HUES48 (cell line): Measurements from ENCODE around the gene RBP5.

Source experiments
- H3K27ac ChIP-seq: one replicate; pipeline ENCODE4 v1.7.0; 2013; ENCODE audit warnings: low read depth, low read length, inconsistent platforms
- H3K27me3 ChIP-seq: 2 replicates; pipeline ENCODE4 v1.6.1; 2013; ENCODE audit warnings: mild to moderate bottlenecking, low read length; ENCODE audit not compliant: control insufficient read depth, insufficient read depth
- H3K36me3 ChIP-seq: 2 replicates; pipeline ENCODE4 v1.6.1; 2013; ENCODE audit warnings: low read length; ENCODE audit not compliant: control insufficient read depth, insufficient read depth
- H3K4me1 ChIP-seq: 2 replicates; pipeline ENCODE4 v1.6.1; 2013; ENCODE audit warnings: mild to moderate bottlenecking, low read length; ENCODE audit not compliant: control insufficient read depth, insufficient read depth
- H3K4me3 ChIP-seq: 2 replicates; pipeline ENCODE4 v1.5.1; 2013; ENCODE audit warnings: mild to moderate bottlenecking, low read depth, low read length
- H3K9ac ChIP-seq: 2 replicates; pipeline ENCODE4 v1.6.1; 2013; ENCODE audit warnings: mild to moderate bottlenecking, low read depth, low read length, moderate library complexity
- H3K9me3 ChIP-seq: 2 replicates; pipeline ENCODE4 v1.6.1; 2013; ENCODE audit warnings: low read length; ENCODE audit not compliant: control insufficient read depth, insufficient read depth

RBP5 gene, protein sequence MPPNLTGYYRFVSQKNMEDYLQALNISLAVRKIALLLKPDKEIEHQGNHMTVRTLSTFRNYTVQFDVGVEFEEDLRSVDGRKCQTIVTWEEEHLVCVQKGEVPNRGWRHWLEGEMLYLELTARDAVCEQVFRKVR

DNA sequence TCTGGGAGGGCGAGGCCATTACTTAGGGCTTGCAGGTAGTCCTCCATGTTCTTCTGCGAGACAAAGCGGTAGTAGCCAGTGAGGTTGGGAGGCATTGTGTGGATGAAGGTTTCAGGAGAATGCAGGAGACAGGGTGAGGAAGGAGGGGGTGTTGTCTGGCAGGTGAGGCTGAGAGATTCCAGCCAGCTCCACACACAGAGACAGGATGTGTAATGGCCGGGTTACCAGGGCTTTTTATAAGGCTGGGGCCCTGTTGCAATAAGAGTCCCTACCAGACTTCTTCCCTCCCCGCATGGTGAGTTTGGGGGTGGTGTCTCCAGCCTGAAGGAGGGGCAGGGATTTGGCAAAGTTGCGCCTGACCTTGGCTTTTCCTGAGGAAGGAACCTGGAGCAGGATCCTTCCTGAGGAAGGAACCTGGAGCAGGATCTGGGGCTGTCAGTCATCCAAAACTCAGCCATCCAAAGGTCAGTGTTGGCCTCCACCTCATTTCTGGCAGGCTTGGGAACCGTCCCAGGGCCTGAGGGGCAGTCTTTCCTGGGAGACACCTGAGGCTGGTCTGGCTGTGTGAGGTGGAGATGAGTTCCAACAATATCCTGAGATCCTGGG lies at the start of gene RBP5:
Gene RBP5 (minus strand): TSS at position 209 of the 606 bp plus-strand sequence. CDS start 114 bp downstream, at position 95.
- peak within 1 kb of the TSS; percentile 56 for H3K9ac ChIP-seq
- H3K27me3 ChIP-seq: peaks cover 11% of the 10 kb centered on the region
- H3K36me3 ChIP-seq: no peaks in the 10 kb centered on the region
- H3K4me3 ChIP-seq: peak within 1 kb of the TSS; percentile 94
- no peaks in the 10 kb centered on the region for H3K9me3 ChIP-seq
- peak within 1 kb of the TSS; percentile 31 for H3K27ac ChIP-seq
- H3K4me1 ChIP-seq: no peaks in the 10 kb centered on the region; the same call in 1 of the 2 replicates

DNA sequence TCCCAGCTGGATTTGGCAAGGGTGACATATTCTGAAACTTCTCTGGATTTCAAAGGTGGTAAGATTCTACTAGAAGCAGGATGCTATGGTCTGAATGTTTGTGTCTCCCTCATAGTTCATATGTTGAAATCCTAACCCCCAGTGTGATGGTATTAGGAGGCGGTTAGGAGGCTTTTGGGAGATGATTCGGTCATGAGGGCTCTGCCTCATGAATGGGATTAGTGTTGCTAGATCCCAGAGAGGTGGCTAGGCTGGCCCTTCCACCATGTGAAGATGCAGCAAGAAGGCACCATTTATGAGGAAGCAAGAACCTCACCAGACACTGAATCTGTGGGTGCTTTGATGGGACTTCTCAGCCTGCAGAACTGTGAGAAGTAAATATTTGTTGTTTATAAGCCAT lies 49.8 kb upstream of the RBP5 start:
- no peak overlapping the region for H3K4me3 ChIP-seq
- no peaks in the 10 kb centered on the region for H3K27me3 ChIP-seq
- H3K4me1 ChIP-seq: no peaks in the 10 kb centered on the region
- H3K9ac ChIP-seq: no peak overlapping the region
- H3K9me3 ChIP-seq: peaks cover 31% of the 10 kb centered on the region
- no peaks in the 10 kb centered on the region for H3K36me3 ChIP-seq
- no peak overlapping the region for H3K27ac ChIP-seq

DNA sequence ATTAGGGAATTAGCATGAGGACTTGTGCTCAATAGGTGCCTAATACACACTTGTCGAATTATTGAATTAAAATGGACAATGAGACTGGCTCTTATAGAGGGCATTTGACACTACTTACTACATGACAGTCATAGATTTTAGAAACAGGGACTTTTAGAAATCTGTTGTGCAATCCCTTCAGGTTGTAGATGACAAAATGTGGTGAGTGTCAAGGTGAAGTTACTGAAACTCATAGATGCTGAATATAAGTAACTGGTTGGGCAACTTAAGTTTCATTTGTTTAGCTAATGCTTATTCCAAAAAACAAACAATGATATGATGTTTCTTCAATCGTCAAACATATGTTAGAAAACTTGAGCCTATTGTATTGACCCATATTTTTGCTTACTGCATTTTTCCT lies 47.9 kb upstream of the RBP5 start:
- no peak overlapping the region for H3K27ac ChIP-seq
- peaks cover 46% of the 10 kb centered on the region for H3K9me3 ChIP-seq
- no peaks in the 10 kb centered on the region for H3K36me3 ChIP-seq
- H3K4me1 ChIP-seq: no peaks in the 10 kb centered on the region
- H3K4me3 ChIP-seq: no peak overlapping the region
- H3K9ac ChIP-seq: no peak overlapping the region
- H3K27me3 ChIP-seq: no peaks in the 10 kb centered on the region

DNA sequence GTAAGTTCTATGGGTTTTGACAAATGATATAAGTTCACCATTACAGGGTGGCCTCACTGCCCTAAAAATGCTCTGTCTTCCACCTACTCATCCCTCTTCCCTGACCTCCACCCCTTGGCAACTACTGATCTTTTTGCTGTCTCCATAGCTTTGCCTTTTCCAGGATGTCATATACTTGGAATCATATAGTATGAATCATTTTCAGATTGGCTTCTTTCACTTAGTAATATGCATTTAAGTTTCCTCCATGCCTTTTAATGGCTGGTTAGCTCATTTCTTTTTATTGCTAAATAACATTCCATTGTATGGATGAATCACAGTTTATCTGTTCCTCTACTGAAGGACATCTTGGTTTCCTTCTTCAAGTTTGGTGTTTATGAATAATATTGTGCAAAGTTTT lies 46.8 kb upstream of the RBP5 start:
- no peak overlapping the region for H3K4me3 ChIP-seq

DNA sequence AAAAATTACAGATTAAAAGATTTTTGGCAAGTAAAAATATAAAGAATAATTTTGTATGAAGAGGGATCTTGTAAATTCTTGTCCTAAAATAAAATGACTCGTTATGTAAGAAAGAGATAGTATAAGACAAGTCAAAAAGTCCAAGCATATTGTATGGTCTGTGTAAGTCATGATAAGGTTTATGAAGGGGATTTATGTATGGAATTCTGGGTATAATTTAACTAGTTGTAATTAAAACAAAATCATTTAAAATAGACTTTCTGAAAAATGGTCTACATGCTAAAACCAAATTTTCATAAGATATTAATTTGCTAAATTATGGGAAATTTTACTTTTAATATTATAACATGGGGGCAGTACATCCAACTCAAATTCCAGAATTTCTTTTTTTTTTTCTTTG lies 43.2 kb upstream of the RBP5 start:
- Histone ChIP-seq H3K9me3 (peaks cover 79% of the 10 kb centered on the region), H3K4me1 (no peaks in the 10 kb centered on the region)

More for the DNA sequence above, 46.8 kb upstream of the RBP5 start:
- Histone ChIP-seq H3K27ac (no peak overlapping the region), H3K36me3 (no peaks in the 10 kb centered on the region), H3K9ac (no peak overlapping the region), H3K9me3 (peaks cover 53% of the 10 kb centered on the region), H3K4me1 (no peaks in the 10 kb centered on the region), H3K27me3 (no peaks in the 10 kb centered on the region)

DNA sequence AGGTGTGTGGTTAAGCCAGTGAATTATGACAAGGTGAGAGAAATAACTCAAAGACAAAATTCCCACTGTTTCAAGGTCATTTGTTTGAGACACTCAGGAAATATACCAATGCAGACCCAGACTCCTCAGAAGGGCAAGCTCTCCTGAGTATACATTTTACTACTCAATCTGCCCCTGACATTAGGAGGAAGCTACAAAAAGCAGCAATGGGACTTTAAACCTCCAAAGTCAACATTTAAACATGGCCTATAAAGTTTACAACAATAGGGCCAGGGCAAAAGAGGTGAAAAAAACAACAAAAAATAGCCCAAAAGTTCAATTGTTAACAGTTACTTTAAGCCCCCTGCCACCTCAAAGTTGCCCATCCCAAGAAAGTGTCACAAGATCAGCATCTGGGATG lies 41.3 kb upstream of the RBP5 start:
- Histone ChIP-seq H3K27ac (no peak overlapping the region), H3K27me3 (no peaks in the 10 kb centered on the region), H3K9ac (no peak overlapping the region), H3K4me3 (no peak overlapping the region), H3K9me3 (peaks cover 77% of the 10 kb centered on the region), H3K4me1 (no peaks in the 10 kb centered on the region), H3K36me3 (no peaks in the 10 kb centered on the region)

More for the DNA sequence above, 43.2 kb upstream of the RBP5 start:
- no peak overlapping the region for H3K27ac ChIP-seq
- H3K27me3 ChIP-seq: no peaks in the 10 kb centered on the region
- H3K9ac ChIP-seq: no peak overlapping the region
- no peaks in the 10 kb centered on the region for H3K36me3 ChIP-seq
- H3K4me3 ChIP-seq: no peak overlapping the region

DNA sequence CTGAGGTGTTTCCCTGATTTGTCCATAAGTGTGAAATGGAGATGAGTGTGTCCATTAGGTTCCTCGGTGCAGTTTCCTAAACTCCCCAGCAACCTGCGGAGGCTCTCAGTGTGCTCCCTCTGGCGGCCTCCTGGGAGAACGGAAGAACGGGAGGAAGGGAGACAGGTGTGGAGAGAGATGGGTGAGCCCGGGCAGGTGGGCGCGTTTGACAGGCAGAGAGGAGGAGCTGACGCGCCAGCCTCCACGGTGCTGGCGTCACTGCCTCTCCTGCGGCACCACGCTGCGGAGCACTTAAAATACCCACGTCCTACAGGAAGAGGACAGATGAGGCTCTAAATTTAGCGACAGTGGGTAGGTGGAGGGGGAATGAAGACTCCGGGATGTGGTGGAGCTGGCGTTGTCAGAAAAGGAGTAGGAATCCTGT lies 34.0 kb upstream of the RBP5 start:
- Histone ChIP-seq H3K27me3 (no peaks in the 10 kb centered on the region), H3K27ac (no peak overlapping the region), H3K36me3 (no peaks in the 10 kb centered on the region), H3K4me3 (no peak overlapping the region), H3K9ac (no peak overlapping the region), H3K9me3 (peaks cover 24% of the 10 kb centered on the region), H3K4me1 (no peaks in the 10 kb centered on the region)

DNA sequence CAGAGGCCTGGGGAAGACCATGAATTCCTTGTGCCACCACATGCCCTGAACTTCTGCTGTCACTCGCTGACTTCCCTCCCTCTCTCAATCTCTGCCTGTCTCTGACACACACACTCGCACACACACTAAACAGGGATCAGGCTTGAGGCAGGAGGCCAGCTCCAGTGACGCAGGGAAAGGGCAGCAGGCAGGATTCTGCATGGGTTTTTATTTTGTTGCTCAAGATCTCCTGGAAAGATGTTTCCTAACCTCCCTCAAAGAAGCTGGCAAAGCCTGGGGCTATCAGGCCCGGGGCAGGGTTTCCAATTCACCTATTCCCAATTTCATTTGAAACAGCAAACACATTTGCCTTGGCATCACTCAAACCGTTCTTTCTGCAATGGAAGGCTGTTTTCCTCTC lies 33.1 kb upstream of the RBP5 start:
- no peaks in the 10 kb centered on the region for H3K4me1 ChIP-seq
- no peak overlapping the region for H3K9ac ChIP-seq
- H3K27me3 ChIP-seq: no peaks in the 10 kb centered on the region
- H3K36me3 ChIP-seq: no peaks in the 10 kb centered on the region
- H3K27ac ChIP-seq: no peak overlapping the region
- no peak overlapping the region for H3K4me3 ChIP-seq
- H3K9me3 ChIP-seq: peaks cover 15% of the 10 kb centered on the region

DNA sequence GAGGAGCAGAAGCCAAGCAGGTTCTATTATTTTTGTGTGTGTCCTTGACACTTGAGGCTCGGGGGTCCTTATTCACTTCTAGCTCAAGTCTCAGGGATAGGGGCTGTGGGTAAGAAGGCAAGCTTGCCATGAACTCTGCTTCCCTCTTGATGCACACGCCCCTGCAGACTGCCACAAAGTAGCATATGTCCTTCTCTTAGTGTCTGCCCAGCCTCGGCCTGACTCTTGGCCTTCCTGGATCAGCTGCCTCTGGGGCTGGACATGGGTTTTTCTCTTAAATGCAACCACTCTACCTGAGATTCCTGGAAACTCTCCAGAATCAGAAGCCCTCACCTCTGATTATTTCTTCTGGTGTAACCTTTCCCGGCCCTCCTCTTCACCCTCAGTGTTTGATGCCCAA lies 32.6 kb upstream of the RBP5 start:
- no peak overlapping the region for H3K4me3 ChIP-seq
- H3K36me3 ChIP-seq: no peaks in the 10 kb centered on the region
- no peak overlapping the region for H3K9ac ChIP-seq
- peaks cover 11% of the 10 kb centered on the region for H3K9me3 ChIP-seq
- no peaks in the 10 kb centered on the region for H3K4me1 ChIP-seq
- no peak overlapping the region for H3K27ac ChIP-seq
- no peaks in the 10 kb centered on the region for H3K27me3 ChIP-seq

DNA sequence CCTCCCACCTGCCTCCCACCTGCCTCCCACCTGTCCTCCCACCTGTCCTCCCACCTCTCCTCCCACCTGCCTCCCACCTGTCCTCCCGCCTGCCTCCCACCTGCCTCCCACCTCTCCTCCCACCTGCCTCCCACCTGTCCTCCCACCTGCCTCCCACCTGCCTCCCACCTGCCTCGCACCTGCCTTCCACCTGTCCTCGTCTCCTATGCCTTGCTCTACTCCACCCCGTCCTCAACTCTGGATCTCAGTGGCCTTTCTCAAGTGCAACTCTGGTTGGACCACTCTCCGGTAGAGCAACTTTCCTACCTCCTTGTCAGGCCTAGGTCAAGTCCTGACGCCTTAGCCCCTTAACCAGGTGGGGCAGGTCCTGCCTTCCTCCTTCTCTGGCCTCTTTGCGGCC lies 31.5 kb upstream of the RBP5 start:
- no peaks in the 10 kb centered on the region for H3K27me3 ChIP-seq
- peaks cover 5% of the 10 kb centered on the region for H3K36me3 ChIP-seq
- H3K9me3 ChIP-seq: peaks cover 4% of the 10 kb centered on the region
- H3K27ac ChIP-seq: no peak overlapping the region
- no peak overlapping the region for H3K4me3 ChIP-seq
- no peaks in the 10 kb centered on the region for H3K4me1 ChIP-seq
- H3K9ac ChIP-seq: no peak overlapping the region

DNA sequence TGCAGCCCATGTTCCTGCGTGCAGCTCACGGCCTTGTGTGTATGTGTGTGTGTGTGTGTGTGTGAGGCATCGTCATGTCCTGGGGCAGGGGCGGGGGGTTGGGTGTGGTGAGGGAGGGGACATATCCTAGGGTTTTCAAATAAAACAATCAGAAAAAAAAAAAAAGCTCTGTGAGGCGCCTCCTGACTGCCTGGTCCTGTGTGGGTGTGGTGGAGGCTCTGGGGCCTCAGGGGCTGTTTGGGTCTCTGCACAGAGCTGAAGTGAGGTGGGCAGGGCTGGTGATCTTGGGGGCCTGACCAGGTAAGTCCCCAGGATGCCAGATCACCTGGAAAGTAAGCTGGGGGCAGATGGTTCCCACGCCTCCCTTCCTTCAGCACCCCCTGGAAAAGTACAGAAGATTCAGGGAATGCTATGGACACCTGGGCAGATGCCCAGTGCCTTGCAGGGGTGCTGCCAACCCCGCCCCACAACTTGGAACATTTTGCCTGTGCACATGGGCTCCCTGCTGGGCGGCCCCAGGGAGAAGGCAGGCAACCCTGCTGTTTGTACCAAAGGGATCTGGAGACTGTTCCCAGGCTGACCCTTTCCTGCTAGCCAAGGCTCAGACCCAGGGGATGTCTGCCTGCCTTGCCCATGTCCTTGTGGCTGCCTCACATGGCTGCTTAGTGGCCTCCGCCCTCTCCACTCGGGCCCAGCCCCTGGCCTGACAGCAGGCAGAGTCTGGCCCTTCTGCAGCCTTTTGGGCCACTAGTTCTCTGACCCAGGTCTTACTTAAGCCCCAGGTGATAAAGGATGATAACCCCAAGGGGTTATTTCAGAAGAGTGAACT lies 30.3 kb upstream of the RBP5 start:
- H3K4me3 ChIP-seq: no peak overlapping the region
- no peak overlapping the region for H3K27ac ChIP-seq
- no peaks in the 10 kb centered on the region for H3K27me3 ChIP-seq
- no peak overlapping the region for H3K9ac ChIP-seq
- H3K9me3 ChIP-seq: no peaks in the 10 kb centered on the region
- peaks cover 9% of the 10 kb centered on the region for H3K36me3 ChIP-seq
- H3K4me1 ChIP-seq: no peaks in the 10 kb centered on the region
